GM12892 (cell line): Measurements from ENCODE around the gene TMEM208.

ENCODE experiments used
- POLR2A ChIP-seq: IDR thresholded peaks from 2 replicates; pipeline ENCODE4 v1.6.1; 2011; ENCODE audit warnings: low read depth, low read length, control low read depth
- TAF1 ChIP-seq: IDR thresholded peaks from 2 replicates; pipeline ENCODE4 v1.6.1; 2011; ENCODE audit warnings: low read depth, mild to moderate bottlenecking, control low read depth, low read length, borderline replicate concordance

DNA sequence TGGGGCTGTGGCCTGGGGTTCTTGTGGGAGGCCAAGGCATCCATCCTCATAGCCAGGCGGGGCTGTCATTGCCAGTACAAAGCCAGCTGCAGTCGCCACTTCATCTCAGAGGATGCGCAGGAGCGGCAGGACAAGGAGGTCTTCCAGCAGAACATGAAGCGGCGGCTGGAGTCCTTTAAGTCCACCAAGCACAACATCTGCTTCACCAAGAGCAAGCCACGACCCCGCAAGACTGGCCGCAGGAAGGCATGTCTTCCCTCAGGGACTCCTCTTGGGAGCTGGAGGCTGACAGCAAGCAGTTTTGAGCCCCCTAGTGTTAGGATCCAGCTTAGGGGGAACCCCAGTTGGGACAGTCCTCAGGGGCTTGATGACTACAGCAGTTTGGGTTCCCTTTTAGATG is 37.3 kb downstream of the TMEM208 start:
- TF ChIP-seq TAF1 (no peak), POLR2A (no peak)
